GM23338 (cell line): ENCODE data around the gene CTNNA3. TPM values are rescaled to one million over a fixed set of nuclear protein-coding genes. Genes with fewer than 3 reads are reported as not detected.

Experiments used
- ATAC-seq: fragments of 200-7000 bp; cut with Tn5 transposase; 3 replicates; pipeline ENCODE4 v1.9.1; 2020
- DNase-seq: peaks from one replicate; pipeline ENCODE4 v3.0.0-alpha.2; 2015; ENCODE audit warnings: low spot score
- H2AFZ ChIP-seq: fragments of 200-600 bp; sonication (generic); 2 replicates; pipeline ENCODE4 v1.8.0; 2016; ENCODE audit warnings: antibody characterized with exemption, mild to moderate bottlenecking, moderate library complexity
- H3F3A ChIP-seq: fragments of 200-600 bp; sonication (generic); replicated peaks from 2 replicates; pipeline ENCODE4 v1.8.0; 2017; ENCODE audit warnings: antibody characterized with exemption, mixed run types, low read depth
- H3K27ac ChIP-seq: fragments of 200-600 bp; sonication (generic); 2 replicates; pipeline ENCODE4 v1.6.1; 2016; ENCODE audit warnings: low read depth
- H3K27me3 ChIP-seq: fragments of 200-600 bp; sonication (generic); 2 replicates; pipeline ENCODE4 v1.8.0; 2016; ENCODE audit warnings: mild to moderate bottlenecking, mixed run types, moderate library complexity; ENCODE audit not compliant: insufficient read depth
- H3K36me3 ChIP-seq: fragments of 200-600 bp; sonication (generic); 2 replicates; pipeline ENCODE4 v1.8.0; 2016; ENCODE audit warnings: mild to moderate bottlenecking; ENCODE audit not compliant: insufficient read depth
- H3K4me1 ChIP-seq: fragments of 200-600 bp; sonication (generic); 2 replicates; pipeline ENCODE4 v1.8.0; 2016; ENCODE audit warnings: mild to moderate bottlenecking, moderate library complexity; ENCODE audit not compliant: insufficient read depth
- H3K4me2 ChIP-seq: fragments of 200-600 bp; sonication (generic); 2 replicates; pipeline ENCODE4 v1.7.1; 2017; ENCODE audit warnings: mixed run types
- H3K4me3 ChIP-seq: fragments of 200-600 bp; sonication (generic); 2 replicates; pipeline ENCODE4 v1.6.1; 2016; ENCODE audit warnings: mixed run types
- H3K79me2 ChIP-seq: fragments of 200-600 bp; sonication (generic); replicated peaks from 2 replicates; pipeline ENCODE4 v1.8.0; 2017; ENCODE audit warnings: mild to moderate bottlenecking; ENCODE audit not compliant: insufficient read depth
- H3K9me2 ChIP-seq: fragments of 200-600 bp; sonication (generic); 2 replicates; pipeline ENCODE4 v1.8.0; 2017; ENCODE audit not compliant: insufficient read depth
- H4K20me1 ChIP-seq: fragments of 200-600 bp; sonication (generic); replicated peaks from 2 replicates; pipeline ENCODE4 v1.8.0; 2017; ENCODE audit warnings: mild to moderate bottlenecking; ENCODE audit not compliant: insufficient read depth
- H3K27ac Mint-ChIP-seq: 2 replicates; pipeline ENCODE4 v1.8.0; 2020; ENCODE audit warnings: inconsistent platforms, mild to moderate bottlenecking, moderate library complexity, mixed read lengths
- H3K27me3 Mint-ChIP-seq: 3 replicates; pipeline ENCODE4 v1.8.0; 2022; ENCODE audit warnings: low read depth, mild to moderate bottlenecking, moderate library complexity, mixed read lengths, inconsistent platforms; ENCODE audit not compliant: insufficient read depth, poor library complexity
- H3K36me3 Mint-ChIP-seq: 3 replicates; pipeline ENCODE4 v1.8.0; 2021; ENCODE audit warnings: low read depth, mild to moderate bottlenecking, inconsistent platforms, moderate library complexity, mixed read lengths
- H3K4me1 Mint-ChIP-seq: 3 replicates; pipeline ENCODE4 v1.8.0; 2020; ENCODE audit warnings: mild to moderate bottlenecking, inconsistent platforms, mixed read lengths
- H3K4me3 Mint-ChIP-seq: 3 replicates; pipeline ENCODE4 v1.8.0; 2021; ENCODE audit warnings: moderate library complexity, mild to moderate bottlenecking, inconsistent platforms, mixed read lengths
- H3K9me3 Mint-ChIP-seq: 3 replicates; pipeline ENCODE4 v1.8.0; 2020; ENCODE audit warnings: moderate library complexity, mild to moderate bottlenecking, inconsistent platforms, mixed read lengths
- CREB1 ChIP-seq: fragments of 250-450 bp; sonication (Bioruptor Pico); IDR thresholded peaks from 2 replicates; pipeline ENCODE4 v1.5.0; 2020; ENCODE audit warnings: low read depth, mild to moderate bottlenecking, moderate library complexity
- CTCF ChIP-seq, 2 experiments: fragments of 200-600 bp in 1 of 2; sonication (generic) in 1 of 2; conservative IDR thresholded peaks; 2 replicates each; pipeline versions ENCODE4 v1.5.1 to v1.6.1; 2016 to 2017; ENCODE audit warnings: antibody characterized with exemption in 2 of 2, low read depth in 2 of 2, mild to moderate bottlenecking in 2 of 2, moderate library complexity in 1 of 2
- ETS1 ChIP-seq: IDR thresholded peaks from 2 replicates; pipeline ENCODE4 v1.6.1; 2016; ENCODE audit warnings: antibody characterized with exemption
- EZH2 ChIP-seq: fragments of 200-600 bp; sonication (generic); IDR thresholded peaks from one replicate; pipeline ENCODE4 v1.8.0; 2017; ENCODE audit warnings: antibody characterized with exemption, mild to moderate bottlenecking, low read depth; ENCODE audit not compliant: unreplicated experiment
- EZH2phosphoT487 ChIP-seq: fragments of 200-600 bp; sonication (generic); IDR thresholded peaks from one replicate; pipeline ENCODE4 v1.8.1; 2018; ENCODE audit warnings: antibody characterized with exemption; ENCODE audit not compliant: unreplicated experiment
- JUNB ChIP-seq: IDR thresholded peaks from one replicate; pipeline ENCODE4 v1.6.1; 2016; ENCODE audit warnings: antibody characterized with exemption; ENCODE audit not compliant: unreplicated experiment
- NANOG ChIP-seq: IDR thresholded peaks from 2 replicates; pipeline ENCODE4 v1.6.1; 2016; ENCODE audit warnings: antibody characterized with exemption, borderline replicate concordance
- POLR2AphosphoS5 ChIP-seq: IDR thresholded peaks from 2 replicates; pipeline ENCODE4 v1.6.1; 2016; ENCODE audit warnings: antibody characterized with exemption, low read depth
- REST ChIP-seq: IDR thresholded peaks from one replicate; pipeline ENCODE4 v1.6.1; 2018; ENCODE audit warnings: antibody characterized with exemption; ENCODE audit not compliant: unreplicated experiment
- STAT1 ChIP-seq: IDR thresholded peaks from one replicate; pipeline ENCODE4 v1.6.1; 2016; ENCODE audit warnings: antibody characterized with exemption; ENCODE audit not compliant: unreplicated experiment
- ZNF114 ChIP-seq: fragments of 250-450 bp; sonication (Bioruptor Pico); IDR thresholded peaks from 2 replicates; pipeline ENCODE4 v1.5.0; 2020; ENCODE audit warnings: mild to moderate bottlenecking, moderate library complexity
- ZNF331 ChIP-seq: fragments of 250-450 bp; sonication (Bioruptor Pico); IDR thresholded peaks from 2 replicates; pipeline ENCODE4 v1.5.0; 2020; ENCODE audit warnings: low read depth, mild to moderate bottlenecking, moderate library complexity
- polyA plus RNA-seq: library from polyadenylated mRNA; unstranded; fragments of >200 nt; fragmentation: Nextera tagmentation; extraction: Ambion mirVana; gene quantifications from 2 replicates; pipeline ENCODE4 v1.2.1, GENCODE V29; 2016
- total RNA-seq: library from RNA; depleted of rRNA; stranded (reverse); fragments of >200 nt; shearing (Covaris generic); gene quantifications from 2 replicates; pipeline ENCODE4 v1.2.3, GENCODE V29; 2014

The CTNNA3 gene
- total and polyA plus RNA-seq, 2 experiments from 2014 or later, result 0.71 to 3.3 TPM

- TF ChIP-seq EZH2 (no peak), EZH2phosphoT487 (no peak), NANOG (no peak), ZNF114 (no peak), JUNB (no peak), ETS1 (no peak), POLR2AphosphoS5 (no peak)
Observed at GRCh38 chr10:67175354-67175753, 520.6 kb downstream of the CTNNA3 start (continued).

GRCh38 chr10:67173787-67174186, 522.2 kb downstream of the CTNNA3 start:
- Mint-ChIP-seq H3K36me3 (peaks cover under 1% of the 10 kb centered on the region; the same call in 1 of the 3 replicates), H3K9me3 (peaks cover 9% of the 10 kb centered on the region; the same call in 2 of the 3 replicates), H3K4me3 (no peak overlapping the region), H3K27ac (no peak overlapping the region), H3K27me3 (no peaks in the 10 kb centered on the region), H3K4me1 (no peaks in the 10 kb centered on the region)
- Histone ChIP-seq H3K27ac (no peak overlapping the region), H3K36me3 (no peaks in the 10 kb centered on the region), H3K4me1 (no peaks in the 10 kb centered on the region), H3K4me2 (no peak overlapping the region), H4K20me1 (no peaks in the 10 kb centered on the region), H3K27me3 (no peaks in the 10 kb centered on the region), H3K79me2 (no peaks in the 10 kb centered on the region), H2AFZ (no peak overlapping the region), H3K4me3 (no peak overlapping the region), H3K9me2 (no peaks in the 10 kb centered on the region), H3F3A (no peaks in the 10 kb centered on the region)
- no peak for DNase-seq
- TF ChIP-seq POLR2AphosphoS5, result no peak
- TF ChIP-seq NANOG, result no peak
- TF ChIP-seq CREB1, result no peak
- TF ChIP-seq EZH2phosphoT487, result no peak
- TF ChIP-seq ETS1, result no peak
- TF ChIP-seq EZH2, result no peak
- no peak for TF ChIP-seq JUNB
- no peak for TF ChIP-seq STAT1
- no peak for TF ChIP-seq ZNF331 (CRISPR knock-in tag)
- no peak for ATAC-seq

GRCh38 chr10:67171970-67172369, 524.0 kb downstream of the CTNNA3 start:
- no peak overlapping the region for H3K4me3 Mint-ChIP-seq
- Histone ChIP-seq H3K4me2 (no peak overlapping the region), H3K9me2 (no peaks in the 10 kb centered on the region), H3K27me3 (no peaks in the 10 kb centered on the region), H3K4me1 (no peaks in the 10 kb centered on the region), H3K27ac (no peak overlapping the region), H4K20me1 (no peaks in the 10 kb centered on the region), H3K36me3 (no peaks in the 10 kb centered on the region), H3K79me2 (no peaks in the 10 kb centered on the region), H2AFZ (no peak overlapping the region), H3F3A (no peaks in the 10 kb centered on the region), H3K4me3 (no peak overlapping the region)
- H3K4me1 Mint-ChIP-seq, result no peaks in the 10 kb centered on the region
- TF ChIP-seq EZH2phosphoT487 (no peak), NANOG (no peak), EZH2 (no peak), ZNF331 (CRISPR knock-in tag) (no peak), CTCF (conservative IDR thresholded peaks at IDR 0.05; ENCODE audit: low read depth in 2 of 2) (no peak), REST (no peak), STAT1 (no peak)
- DNase-seq, result no peak
- peaks cover 17% of the 10 kb centered on the region for H3K9me3 Mint-ChIP-seq
- no peaks in the 10 kb centered on the region for H3K27me3 Mint-ChIP-seq
- ATAC-seq, result no peak
- peak overlapping the region; percentile 77; the same call in 1 of the 2 replicates for H3K27ac Mint-ChIP-seq
- peaks cover 9% of the 10 kb centered on the region; the same call in 1 of the 3 replicates for H3K36me3 Mint-ChIP-seq
